OCI-LY1 (cell line): ENCODE data around the gene SEMG1.

ENCODE experiments used
- EZH2 ChIP-seq: fragments of 200-600 bp; sonication (generic), shearing (Covaris generic); IDR thresholded peaks from 2 replicates; pipeline ENCODE4 v1.8.0; 2017; ENCODE audit warnings: borderline replicate concordance, mixed run types, mild to moderate bottlenecking, antibody characterized with exemption, low read length, moderate library complexity, mixed read lengths
- TF ChIP-seq, protein P1 (sequence below): fragments of 200-600 bp; sonication (generic), shearing (Covaris generic); IDR thresholded peaks from 2 replicates; pipeline ENCODE4 v1.5.1; 2017; ENCODE audit warnings: mild to moderate bottlenecking, antibody characterized with exemption, low read length, moderate library complexity, mixed read lengths

DNA sequence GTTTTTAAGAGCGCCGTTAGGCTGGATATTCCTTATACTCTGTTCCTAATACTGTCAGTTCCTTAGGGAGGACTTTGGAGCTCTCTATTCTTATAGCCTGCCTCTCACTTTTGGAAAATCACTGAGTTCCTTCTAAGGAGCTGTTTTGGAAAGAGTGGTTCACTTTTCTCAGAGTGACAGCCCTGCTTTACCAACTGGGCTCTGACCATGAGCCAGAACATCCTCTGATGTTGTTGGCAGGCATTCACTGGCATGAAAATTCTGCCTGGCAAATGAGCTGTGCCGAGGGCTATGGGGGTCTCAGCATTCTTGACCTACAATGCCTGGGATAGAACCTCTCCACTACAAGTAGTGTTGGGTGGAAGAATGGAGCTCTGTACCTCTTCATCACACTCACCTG, 14.9 kb upstream of the SEMG1 start:
- no peak for TF ChIP-seq EZH2
- TF ChIP-seq, protein P1, sequence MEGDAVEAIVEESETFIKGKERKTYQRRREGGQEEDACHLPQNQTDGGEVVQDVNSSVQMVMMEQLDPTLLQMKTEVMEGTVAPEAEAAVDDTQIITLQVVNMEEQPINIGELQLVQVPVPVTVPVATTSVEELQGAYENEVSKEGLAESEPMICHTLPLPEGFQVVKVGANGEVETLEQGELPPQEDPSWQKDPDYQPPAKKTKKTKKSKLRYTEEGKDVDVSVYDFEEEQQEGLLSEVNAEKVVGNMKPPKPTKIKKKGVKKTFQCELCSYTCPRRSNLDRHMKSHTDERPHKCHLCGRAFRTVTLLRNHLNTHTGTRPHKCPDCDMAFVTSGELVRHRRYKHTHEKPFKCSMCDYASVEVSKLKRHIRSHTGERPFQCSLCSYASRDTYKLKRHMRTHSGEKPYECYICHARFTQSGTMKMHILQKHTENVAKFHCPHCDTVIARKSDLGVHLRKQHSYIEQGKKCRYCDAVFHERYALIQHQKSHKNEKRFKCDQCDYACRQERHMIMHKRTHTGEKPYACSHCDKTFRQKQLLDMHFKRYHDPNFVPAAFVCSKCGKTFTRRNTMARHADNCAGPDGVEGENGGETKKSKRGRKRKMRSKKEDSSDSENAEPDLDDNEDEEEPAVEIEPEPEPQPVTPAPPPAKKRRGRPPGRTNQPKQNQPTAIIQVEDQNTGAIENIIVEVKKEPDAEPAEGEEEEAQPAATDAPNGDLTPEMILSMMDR: no peak
